ENCODE measurements around the gene PRSS12. TPM values are rescaled to one million over a fixed set of nuclear protein-coding genes. Genes with fewer than 3 reads are reported as not detected.

PRSS12 gene
- 0.20 to 0.29 TPM (median 0.27 TPM) in 5 replicates for total RNA-seq (2022; extraction: Qiagen RNA extraction)

GRCh38 chr4:118352843-118353533, at the start of gene PRSS12:
TSS of gene PRSS12 (minus strand) at chr4:118353003. CDS start at chr4:118352720, 283 bp downstream.

